GM21619 (cell line): ENCODE results near the gene OAS1.
A peak's percentile ranks its signal among the peaks of the same experiment; 100 is the strongest.
"Not testable (repeated sequence)": the region's sequence is repeated elsewhere in the genome, so short reads cannot be mapped to it uniquely, and the experiment has no call there.

Experiments used
- ATAC-seq: cut with Tn5 transposase; IDR thresholded peaks from one replicate; pipeline ENCODE4 v1.9.1; 2021; ENCODE audit not compliant: unreplicated experiment

Gene OAS1

GRCh38 chr12:112898380-112898779, 8.4 kb upstream of the OAS1 start:
- ATAC-seq: no peak

GRCh38 chr12:112900298-112901145, 6.2 kb upstream of the OAS1 start:
- no peak for ATAC-seq

- no peak for ATAC-seq
These were observed 5.5 kb upstream of the OAS1 start for GRCh38 chr12:112901271-112901670.

GRCh38 chr12:112904571-112904970, 2.2 kb upstream of the OAS1 start:
- ATAC-seq: no peak

GRCh38 chr12:112905451-112906089, 1.2 kb upstream of the OAS1 start:
- ATAC-seq: no peak

GRCh38 chr12:112907415-112908157, 824 bp downstream of the OAS1 start:
- peak; percentile 52 for ATAC-seq

- ATAC-seq: no peak
These were observed 1.8 kb downstream of the OAS1 start for GRCh38 chr12:112908548-112908947.

- ATAC-seq: no peak
These were observed 2.9 kb downstream of the OAS1 start for GRCh38 chr12:112909693-112910092.

GRCh38 chr12:112913038-112913688, 6.4 kb downstream of the OAS1 start:
- no peak for ATAC-seq

GRCh38 chr12:112913888-112914287, 7.1 kb downstream of the OAS1 start:
- ATAC-seq: not testable (repeated sequence)

- ATAC-seq: no peak
These were observed 9.5 kb downstream of the OAS1 start for GRCh38 chr12:112916270-112916669.

- no peak for ATAC-seq
These were observed 12.4 kb downstream of the OAS1 start for GRCh38 chr12:112919121-112919520.

GRCh38 chr12:112924986-112925385, 18.2 kb downstream of the OAS1 start:
- ATAC-seq: peak; percentile 71

- ATAC-seq: not testable (repeated sequence)
These were observed 19.8 kb downstream of the OAS1 start for GRCh38 chr12:112926416-112927033.

GRCh38 chr12:112927475-112927874, 20.7 kb downstream of the OAS1 start:
- ATAC-seq: no peak

GRCh38 chr12:112927925-112928324, 21.2 kb downstream of the OAS1 start:
- ATAC-seq: no peak

GRCh38 chr12:112928978-112929377, 22.2 kb downstream of the OAS1 start:
- ATAC-seq: no peak

GRCh38 chr12:112929715-112930114, 23.0 kb downstream of the OAS1 start:
- ATAC-seq: no peak

- ATAC-seq: no peak
These were observed 23.6 kb downstream of the OAS1 start for GRCh38 chr12:112930350-112930749.

GRCh38 chr12:112932485-112933128, 25.8 kb downstream of the OAS1 start:
- no peak for ATAC-seq
